Activated naive CD4-positive, alpha-beta T cell treated with Interleukin-2 at 50 U/mL for 16 hours (primary cell): ENCODE data around the gene GYG2.

Experiments used
- DNase-seq: peaks from one replicate; pipeline ENCODE4 v3.0.0-alpha.2; 2020

GYG2 gene

DNA sequence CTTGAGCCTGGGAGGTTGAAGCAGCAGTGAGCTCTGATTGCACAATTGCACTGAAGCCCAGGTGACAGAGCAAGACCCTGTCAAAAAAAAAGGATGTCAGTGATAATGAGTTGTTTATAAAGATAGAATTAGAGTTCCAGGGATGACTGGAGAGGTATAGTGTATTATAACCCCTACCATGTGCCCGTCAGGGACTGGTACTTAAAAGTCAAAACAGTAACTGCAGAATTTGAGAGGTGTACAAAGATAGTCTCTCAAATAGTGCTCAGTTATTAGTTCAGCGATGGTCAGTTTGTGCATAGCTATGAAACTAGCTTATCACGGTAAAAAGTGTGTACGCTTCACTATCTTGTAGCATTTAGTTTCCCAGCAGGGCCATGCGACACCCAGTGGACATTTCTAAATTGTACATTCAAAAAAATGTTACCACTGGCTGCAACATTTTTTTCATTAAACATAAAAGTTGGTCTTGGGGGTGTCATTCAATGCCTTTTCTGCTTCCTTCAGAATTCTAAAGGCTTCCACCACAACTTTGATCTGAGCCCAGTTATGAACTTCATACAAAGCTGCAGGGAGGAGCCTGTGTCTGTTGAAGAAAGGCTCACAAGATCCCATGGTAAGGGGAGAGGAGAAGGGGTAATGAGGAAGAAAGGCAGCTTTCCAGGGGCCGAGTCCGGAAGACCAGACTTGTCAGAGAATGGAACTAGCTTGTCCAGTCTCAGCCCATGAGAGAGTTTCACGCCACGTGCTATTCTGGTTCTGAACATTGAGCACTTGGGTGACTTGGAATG, 9.2 kb upstream of the GYG2 start:
- DNase-seq = peak; percentile 2

- no peak for DNase-seq
Observed at GRCh38 chrX:2820136-2820771, 8.5 kb upstream of the GYG2 start.

DNA sequence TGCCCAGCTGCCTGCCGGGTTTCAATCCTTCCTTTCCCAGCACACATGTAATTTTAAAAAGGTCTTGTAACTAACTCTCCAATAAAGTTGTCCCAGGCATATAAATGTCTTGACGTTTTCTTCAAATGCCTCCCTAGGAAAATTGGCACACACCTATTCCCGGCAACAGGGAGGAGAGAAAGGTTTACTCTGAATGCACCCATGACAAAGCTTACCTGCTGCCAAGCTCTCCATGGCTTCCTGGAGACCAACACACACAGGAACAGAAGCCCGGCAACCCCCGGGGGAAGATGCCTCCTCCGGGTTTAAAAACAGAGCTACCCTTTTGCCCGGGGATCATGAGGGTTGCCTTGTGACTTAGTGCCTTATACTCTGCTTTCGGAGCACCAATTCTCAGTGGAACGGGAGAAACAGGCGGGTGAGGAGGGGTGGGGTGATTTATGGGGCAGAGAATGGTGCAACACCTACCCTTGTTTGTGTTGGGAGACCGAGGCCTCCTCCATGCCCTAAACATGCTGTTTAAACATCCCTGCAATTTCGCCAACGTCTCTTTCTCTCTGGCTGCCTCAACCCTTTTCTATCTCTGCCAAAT, 4.8 kb upstream of the GYG2 start:
- DNase-seq = no peak

GRCh38 chrX:2824886-2825285, 3.8 kb upstream of the GYG2 start:
- no peak for DNase-seq

GRCh38 chrX:2828959-2829411, 255 bp downstream of the GYG2 start:
- DNase-seq = no peak

DNA sequence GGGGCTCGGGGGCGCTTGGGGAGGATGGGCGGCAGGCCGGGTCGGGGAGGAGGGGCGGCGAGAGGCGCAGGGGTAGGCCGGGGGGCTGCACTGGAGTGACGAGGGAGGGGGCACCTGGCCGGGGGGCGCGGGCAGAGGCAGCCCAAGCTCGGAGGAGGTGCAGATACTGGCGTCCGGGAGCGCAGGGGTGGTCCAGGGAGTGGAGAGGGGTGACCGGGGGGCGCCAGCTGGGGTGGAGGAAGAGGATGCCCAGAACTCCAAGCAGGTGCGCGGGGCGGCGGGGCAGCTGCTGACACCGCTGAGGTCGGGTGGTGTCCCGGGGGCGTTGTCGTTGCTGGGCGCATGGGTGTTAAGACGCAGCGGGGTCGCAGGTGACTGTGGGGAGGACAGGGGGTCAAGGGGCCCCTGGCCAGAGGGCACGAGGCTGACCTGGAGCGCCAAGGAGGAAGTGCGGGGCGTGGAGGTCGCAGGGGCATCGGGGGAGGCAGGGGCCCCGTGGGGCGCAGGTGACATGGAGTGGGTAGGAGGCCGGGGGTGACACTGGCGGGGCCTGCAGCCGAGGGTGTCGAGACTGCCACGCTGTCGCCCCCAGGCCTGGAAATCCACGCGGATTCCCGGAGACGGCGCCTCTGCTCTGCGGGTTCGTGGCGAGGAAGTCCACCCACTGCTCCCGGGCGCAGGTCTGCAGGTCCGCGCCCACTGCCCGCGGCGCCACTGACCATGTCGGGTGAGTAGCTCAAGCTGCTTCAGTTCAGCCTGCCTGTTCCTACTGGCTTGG, 928 bp downstream of the GYG2 start:
- DNase-seq = no peak

DNA sequence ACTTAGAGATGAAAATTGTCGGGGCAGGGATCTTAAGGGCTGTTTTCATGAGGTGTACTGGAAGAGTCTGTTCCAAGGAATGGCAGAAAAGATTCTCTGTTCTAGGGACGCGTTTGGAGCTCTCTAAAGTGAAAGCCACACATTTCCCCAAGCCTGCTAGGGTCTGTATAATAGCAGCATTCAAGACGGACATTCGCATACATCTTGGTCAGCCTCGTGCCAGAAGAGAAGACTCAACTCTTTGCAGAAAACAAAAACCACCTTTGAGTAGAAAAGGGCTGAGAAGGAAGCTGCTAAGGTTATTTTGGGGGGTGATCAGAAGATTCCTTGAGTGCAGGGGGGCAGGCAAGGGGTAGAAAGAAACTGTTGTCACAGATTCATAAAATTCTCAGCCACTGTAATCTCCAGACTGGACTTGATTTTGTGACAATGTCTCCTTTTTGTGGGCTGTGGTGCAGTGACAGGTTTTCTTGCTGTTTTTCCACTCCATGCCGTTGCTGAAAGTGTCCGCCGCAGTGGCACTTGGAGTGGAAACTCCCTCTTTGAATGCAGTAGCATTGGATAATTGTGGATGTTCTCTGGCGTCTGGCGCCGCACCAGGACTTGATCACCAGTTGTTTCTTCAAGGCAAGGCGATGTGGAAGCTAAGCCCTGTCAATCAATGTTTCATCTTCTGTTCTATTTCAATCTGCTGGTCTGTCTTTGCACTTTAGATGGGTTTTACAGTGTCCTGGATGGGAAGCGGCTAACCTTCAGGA, 2.9 kb downstream of the GYG2 start:
- no peak for DNase-seq

DNA sequence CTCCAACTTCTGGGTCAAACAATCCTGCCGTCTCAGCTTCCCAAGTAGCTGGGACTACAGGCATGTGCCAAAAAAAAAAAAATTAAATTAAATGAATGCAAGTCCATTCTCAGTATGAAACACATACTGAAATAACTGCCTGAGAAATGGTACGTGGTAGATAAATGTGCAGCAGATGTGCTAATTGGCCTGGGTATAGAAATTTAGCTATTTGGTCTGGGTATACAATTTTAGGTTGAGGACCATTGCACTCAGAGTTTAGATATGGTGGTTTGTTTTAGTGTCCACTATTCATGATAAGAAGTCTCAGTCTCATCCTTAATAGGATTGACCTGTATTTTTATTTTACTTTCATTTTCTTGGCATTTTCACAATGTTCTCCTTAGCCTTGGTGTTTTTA, 9.2 kb downstream of the GYG2 start:
- no peak for DNase-seq

DNA sequence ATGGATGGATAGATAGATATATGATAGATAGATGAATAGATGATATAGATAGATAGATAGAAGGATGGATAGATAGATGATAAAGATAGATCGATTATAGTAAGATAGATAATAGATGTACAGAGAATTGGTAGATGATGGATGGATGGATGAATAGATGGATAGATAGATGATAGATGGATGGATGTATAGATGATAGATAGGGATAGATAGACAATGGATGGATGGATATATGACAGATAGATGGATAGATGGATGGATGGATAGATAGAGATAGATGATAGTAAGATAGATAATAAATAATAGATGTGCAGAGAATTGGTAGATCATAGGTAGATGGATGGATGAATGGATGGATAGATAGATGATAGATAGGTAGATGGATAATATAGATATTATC, 12.2 kb downstream of the GYG2 start:
- DNase-seq = no peak

DNA sequence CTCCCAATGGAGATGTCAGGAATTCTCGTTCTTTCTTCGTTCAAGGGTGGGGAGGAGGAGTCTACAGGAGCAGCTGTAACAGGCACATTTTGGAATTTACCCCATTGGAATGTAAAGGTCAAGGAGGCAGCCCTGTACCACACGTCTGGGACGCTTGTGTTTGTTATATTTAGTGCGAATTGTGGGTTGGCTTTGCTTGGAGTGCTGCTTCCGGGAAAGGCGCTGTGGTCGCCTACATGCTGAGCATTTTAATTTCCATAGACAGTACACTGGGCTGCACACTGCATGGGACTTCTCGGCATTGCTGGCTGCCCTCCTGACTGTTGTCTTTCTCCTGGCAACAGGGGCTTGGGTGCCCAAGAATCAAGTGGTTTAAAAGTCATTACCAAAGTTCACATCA, 12.8 kb downstream of the GYG2 start:
- no peak for DNase-seq

- no peak for DNase-seq
Observed at GRCh38 chrX:2846992-2847391, 18.3 kb downstream of the GYG2 start.

DNA sequence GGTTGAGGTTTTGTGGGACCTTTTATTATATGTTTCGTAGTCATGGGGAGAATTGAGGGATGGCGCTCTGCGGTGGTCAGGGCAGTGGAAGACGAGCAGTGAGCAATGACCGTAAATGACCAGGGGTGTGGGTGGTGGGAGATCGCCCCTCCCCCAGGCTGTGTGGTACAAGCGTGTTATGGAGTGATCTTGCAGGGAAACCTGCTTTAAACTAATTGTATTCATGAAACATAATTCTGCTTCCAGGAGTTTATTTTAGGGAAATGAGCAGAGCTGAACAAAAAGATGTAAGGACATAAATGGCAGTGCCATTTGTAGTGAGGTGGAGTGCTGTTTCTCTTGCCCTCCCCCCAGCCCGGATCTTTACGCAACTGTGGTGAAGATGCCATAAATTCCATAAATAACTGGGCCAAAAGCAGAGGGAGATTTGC, 20.2 kb downstream of the GYG2 start:
- DNase-seq = no peak

DNA sequence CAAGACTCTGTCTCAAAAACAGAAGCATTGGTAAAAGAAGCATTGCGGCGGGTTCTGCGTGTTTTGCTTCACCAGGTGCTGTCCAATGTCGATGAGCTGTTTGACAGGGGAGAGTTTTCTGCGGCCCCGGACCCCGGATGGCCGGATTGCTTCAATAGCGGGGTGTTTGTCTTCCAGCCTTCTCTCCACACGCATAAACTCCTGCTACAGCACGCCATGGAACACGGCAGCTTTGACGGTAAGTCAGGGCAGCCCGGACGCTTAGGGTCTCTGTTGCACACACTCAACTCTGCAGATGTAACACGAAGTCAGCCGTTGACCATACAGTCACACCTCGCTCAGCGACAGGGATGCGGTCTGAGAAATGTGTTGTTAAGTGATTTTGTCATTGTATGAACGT, 26.2 kb downstream of the GYG2 start:
- no peak for DNase-seq

DNA sequence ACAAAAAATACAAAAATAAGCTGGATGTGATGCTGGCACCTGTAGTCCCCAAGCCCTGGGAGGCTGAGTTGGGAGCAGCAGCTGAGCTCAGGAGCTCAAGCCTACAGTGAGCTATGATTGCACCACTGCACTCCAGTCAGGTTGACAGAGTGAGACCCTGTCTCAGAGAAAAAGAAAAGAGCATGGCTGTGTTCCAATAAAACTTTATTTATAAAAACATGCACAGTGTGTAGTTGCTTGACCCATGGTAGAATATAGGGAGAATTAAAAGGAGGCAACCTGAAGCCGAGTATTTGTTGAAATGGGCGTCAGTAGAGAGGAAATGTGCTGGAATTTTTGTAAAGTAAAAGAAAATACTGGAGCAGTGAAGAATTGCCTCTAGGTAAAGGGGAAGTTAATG, 27.0 kb downstream of the GYG2 start:
- DNase-seq = no peak

- no peak for DNase-seq
Observed at GRCh38 chrX:2857566-2857965, 28.8 kb downstream of the GYG2 start.

DNA sequence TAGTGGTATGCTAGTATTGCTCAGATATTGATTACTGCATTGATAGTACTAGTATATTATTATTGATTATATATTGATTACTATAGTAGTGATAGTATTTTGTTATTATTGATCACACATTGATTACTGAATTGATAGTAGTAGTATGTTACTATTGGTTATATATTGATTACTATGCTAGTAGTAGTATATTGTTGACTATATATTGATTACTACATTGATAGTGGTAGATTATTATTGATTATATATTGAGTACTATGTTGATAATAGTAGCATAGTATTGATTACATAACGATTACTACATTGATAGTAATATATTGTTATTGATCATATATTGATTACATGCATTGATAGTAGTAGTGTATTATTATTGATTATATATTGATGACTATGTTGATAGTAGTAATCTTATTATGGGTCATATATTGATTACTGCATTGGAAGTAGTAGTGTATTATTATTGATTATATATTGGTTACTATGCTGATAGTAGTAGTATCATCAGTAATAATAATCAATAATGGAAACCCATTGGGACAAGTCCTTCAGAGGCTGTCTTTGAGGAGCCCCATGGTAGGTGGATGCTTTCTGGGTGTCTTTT, 30.6 kb downstream of the GYG2 start:
- DNase-seq = no peak

GRCh38 chrX:2862404-2862803, 33.7 kb downstream of the GYG2 start:
- DNase-seq = no peak

GRCh38 chrX:2863646-2864045, 34.9 kb downstream of the GYG2 start:
- no peak for DNase-seq

GRCh38 chrX:2867206-2867605, 38.5 kb downstream of the GYG2 start:
- DNase-seq = no peak

GRCh38 chrX:2870650-2871049, 41.9 kb downstream of the GYG2 start:
- no peak for DNase-seq

DNA sequence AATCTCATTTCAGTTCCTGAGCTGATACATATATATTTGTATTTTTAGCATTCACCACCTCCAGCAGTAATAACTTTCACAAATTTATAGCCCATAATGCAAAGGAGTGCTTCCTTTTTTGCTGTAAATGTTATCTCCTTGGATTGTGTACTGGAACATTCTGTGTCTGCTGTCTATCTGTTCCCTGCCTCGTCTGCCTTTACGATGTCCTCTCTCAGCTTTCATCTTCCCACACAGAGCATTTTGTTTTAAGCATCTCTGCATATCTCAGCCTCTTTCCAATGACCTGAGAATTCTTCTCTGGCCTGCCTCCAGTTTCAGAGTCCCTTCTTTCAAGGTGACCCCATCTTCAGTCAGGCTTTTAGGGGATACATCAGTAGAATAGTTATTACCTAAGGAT, 43.1 kb downstream of the GYG2 start:
- DNase-seq = no peak

DNA sequence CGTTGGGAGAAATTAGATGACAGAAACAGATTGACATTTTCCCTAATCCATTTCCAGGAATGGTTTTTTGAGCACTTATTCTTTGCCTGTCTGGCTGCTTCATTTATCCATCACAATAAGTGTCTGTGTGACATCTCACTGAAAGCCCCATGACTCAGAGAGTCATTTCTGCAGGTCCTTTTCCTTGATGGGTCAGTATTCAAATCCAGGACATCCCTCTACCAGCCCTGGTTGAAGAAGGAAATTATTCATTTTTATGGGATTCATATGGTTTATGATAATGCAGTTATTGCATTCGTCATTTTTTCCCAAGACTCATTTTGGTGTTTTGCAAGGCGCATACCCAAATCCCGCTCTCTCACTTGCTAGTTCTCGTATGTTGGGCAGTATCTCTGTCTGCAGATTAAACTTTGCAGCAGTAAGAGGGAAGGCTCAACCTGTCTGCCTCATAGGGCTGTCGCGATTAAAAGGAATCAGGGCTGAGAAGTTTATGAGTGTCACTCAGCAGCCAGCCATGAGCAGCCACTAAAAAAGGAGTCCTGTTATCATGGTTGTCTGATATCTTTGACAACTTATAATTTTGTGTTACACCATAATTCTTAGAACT, 44.0 kb downstream of the GYG2 start:
- no peak for DNase-seq
